IMR-90 (cell line): ENCODE results near the gene GCDH.

Experiments used
- BHLHE40 ChIP-seq: fragments of 150-350 bp; IDR thresholded peaks from 2 replicates; pipeline ENCODE4 v1.6.1; 2016; ENCODE audit warnings: mild to moderate bottlenecking, low read depth, low read length
- CEBPB ChIP-seq: IDR thresholded peaks from 2 replicates; pipeline ENCODE4 v1.6.1; 2012; ENCODE audit warnings: low read depth, low read length, improper control_type of control experiment
- CHD1 ChIP-seq: IDR thresholded peaks from 2 replicates; pipeline ENCODE4 v1.6.1; 2012; ENCODE audit warnings: low read depth, low read length, improper control_type of control experiment
- FOS ChIP-seq: fragments of 150-350 bp; IDR thresholded peaks from 2 replicates; pipeline ENCODE4 v1.6.1; 2016; ENCODE audit warnings: low read depth, low read length
- MAFK ChIP-seq: IDR thresholded peaks from 2 replicates; pipeline ENCODE4 v1.6.1; 2012; ENCODE audit warnings: low read depth, low read length, improper control_type of control experiment
- MXI1 ChIP-seq: IDR thresholded peaks from 2 replicates; pipeline ENCODE4 v1.6.1; 2012; ENCODE audit warnings: low read depth, mild to moderate bottlenecking, low read length, moderate library complexity, borderline replicate concordance
- NFE2L2 ChIP-seq: fragments of 150-350 bp; IDR thresholded peaks from 2 replicates; pipeline ENCODE4 v1.6.1; 2016; ENCODE audit warnings: low read depth, mild to moderate bottlenecking, low read length
- POLR2A ChIP-seq: IDR thresholded peaks from 2 replicates; pipeline ENCODE4 v1.6.1; 2012; ENCODE audit warnings: mild to moderate bottlenecking, low read depth, low read length
- RAD21 ChIP-seq: IDR thresholded peaks from 2 replicates; pipeline ENCODE4 v1.6.1; 2012; ENCODE audit warnings: low read length, improper control_type of control experiment
- RCOR1 ChIP-seq: IDR thresholded peaks from 2 replicates; pipeline ENCODE4 v1.6.1; 2012; ENCODE audit warnings: mild to moderate bottlenecking, low read length, improper control_type of control experiment; ENCODE audit not compliant: insufficient replicate concordance
- RFX5 ChIP-seq: IDR thresholded peaks from 2 replicates; pipeline ENCODE4 v1.8.0; 2012; ENCODE audit warnings: low read depth, mild to moderate bottlenecking, low read length, moderate library complexity
- SMC3 ChIP-seq: fragments of 150-350 bp; IDR thresholded peaks from 2 replicates; pipeline ENCODE4 v1.6.1; 2016; ENCODE audit warnings: low read depth, mild to moderate bottlenecking, antibody characterized with exemption, low read length, moderate library complexity
- TF ChIP-seq, protein P1 (sequence below): fragments of 150-350 bp; IDR thresholded peaks from 2 replicates; pipeline ENCODE4 v1.6.1; 2017; ENCODE audit warnings: mild to moderate bottlenecking, antibody characterized with exemption, low read length, low read depth
- TF ChIP-seq, protein P2 (sequence below): conservative IDR thresholded peaks from 2 replicates; pipeline ENCODE4 v1.5.1; 2012; ENCODE audit warnings: mild to moderate bottlenecking, low read depth, low read length, improper control_type of control experiment

DNA sequence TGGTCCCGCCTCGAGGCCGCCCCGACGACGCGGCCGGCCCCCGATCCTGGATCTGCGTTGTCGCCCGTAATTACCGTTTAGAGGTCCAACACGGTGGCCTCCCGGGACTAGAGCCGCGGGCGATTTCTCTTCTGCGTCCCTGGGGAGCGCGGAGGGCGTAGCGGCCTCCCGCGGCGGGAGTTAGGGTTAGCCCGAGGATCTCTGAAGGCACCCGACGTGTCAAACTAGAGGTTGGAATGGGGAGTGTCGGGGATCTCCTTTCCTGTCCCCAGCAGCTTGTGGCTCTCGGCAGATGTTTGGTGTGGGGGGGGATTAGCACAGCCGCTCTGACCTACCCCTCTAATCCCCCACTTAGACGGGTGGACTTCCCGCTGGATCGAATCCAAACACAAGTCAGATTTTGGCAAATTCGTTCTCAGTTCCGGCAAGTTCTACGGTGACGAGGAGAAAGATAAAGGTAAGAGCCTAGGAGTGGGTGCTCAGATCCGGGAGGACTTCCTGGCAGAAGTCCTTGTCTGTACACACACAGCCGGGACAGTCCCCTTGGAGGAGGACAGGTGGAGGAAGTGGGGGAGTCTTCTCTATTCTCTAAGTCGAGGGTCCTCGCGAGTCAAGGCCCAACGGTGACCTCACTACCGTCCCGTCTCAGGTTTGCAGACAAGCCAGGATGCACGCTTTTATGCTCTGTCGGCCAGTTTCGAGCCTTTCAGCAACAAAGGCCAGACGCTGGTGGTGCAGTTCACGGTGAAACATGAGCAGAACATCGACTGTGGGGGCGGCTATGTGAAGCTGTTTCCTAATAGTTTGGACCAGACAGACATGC is 48.0 kb downstream of the GCDH start:
- TF ChIP-seq CEBPB (peak; percentile 41; the same call in 1 of the 2 replicates), POLR2A (no peak), NFE2L2 (no peak), RAD21 (no peak), MAFK (no peak), BHLHE40 (no peak), CHD1 (0 out of 2 replicates have a peak, but pooled peaks have one; percentile 55), MXI1 (peak; percentile 71), FOS (no peak), RFX5 (no peak), RCOR1 (no peak), SMC3 (no peak)
- TF ChIP-seq, protein P1, sequence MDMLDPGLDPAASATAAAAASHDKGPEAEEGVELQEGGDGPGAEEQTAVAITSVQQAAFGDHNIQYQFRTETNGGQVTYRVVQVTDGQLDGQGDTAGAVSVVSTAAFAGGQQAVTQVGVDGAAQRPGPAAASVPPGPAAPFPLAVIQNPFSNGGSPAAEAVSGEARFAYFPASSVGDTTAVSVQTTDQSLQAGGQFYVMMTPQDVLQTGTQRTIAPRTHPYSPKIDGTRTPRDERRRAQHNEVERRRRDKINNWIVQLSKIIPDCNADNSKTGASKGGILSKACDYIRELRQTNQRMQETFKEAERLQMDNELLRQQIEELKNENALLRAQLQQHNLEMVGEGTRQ, result no peak
- TF ChIP-seq, protein P2, sequence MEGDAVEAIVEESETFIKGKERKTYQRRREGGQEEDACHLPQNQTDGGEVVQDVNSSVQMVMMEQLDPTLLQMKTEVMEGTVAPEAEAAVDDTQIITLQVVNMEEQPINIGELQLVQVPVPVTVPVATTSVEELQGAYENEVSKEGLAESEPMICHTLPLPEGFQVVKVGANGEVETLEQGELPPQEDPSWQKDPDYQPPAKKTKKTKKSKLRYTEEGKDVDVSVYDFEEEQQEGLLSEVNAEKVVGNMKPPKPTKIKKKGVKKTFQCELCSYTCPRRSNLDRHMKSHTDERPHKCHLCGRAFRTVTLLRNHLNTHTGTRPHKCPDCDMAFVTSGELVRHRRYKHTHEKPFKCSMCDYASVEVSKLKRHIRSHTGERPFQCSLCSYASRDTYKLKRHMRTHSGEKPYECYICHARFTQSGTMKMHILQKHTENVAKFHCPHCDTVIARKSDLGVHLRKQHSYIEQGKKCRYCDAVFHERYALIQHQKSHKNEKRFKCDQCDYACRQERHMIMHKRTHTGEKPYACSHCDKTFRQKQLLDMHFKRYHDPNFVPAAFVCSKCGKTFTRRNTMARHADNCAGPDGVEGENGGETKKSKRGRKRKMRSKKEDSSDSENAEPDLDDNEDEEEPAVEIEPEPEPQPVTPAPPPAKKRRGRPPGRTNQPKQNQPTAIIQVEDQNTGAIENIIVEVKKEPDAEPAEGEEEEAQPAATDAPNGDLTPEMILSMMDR, result peak; percentile 28; the same call in 1 of the 2 replicates
